Epithelial cell of esophagus (primary cell): Measurements from ENCODE around the gene TFE3.

ENCODE experiments used
- DNase-seq: peaks from one replicate; pipeline ENCODE4 v3.0.0; 2010; ENCODE audit warnings: low read depth
- H3K4me3 ChIP-seq: 2 replicates; pipeline ENCODE4 v1.5.1; 2011; ENCODE audit warnings: mild to moderate bottlenecking, low read length, control low read depth
- TF ChIP-seq, protein P1 (sequence below): IDR thresholded peaks from 2 replicates; pipeline ENCODE4 v1.5.1; 2011; ENCODE audit warnings: low read depth, mild to moderate bottlenecking, low read length, control low read depth, inconsistent platforms; ENCODE audit not compliant: insufficient read depth; ENCODE audit errors: missing control alignments

TFE3 gene

DNA sequence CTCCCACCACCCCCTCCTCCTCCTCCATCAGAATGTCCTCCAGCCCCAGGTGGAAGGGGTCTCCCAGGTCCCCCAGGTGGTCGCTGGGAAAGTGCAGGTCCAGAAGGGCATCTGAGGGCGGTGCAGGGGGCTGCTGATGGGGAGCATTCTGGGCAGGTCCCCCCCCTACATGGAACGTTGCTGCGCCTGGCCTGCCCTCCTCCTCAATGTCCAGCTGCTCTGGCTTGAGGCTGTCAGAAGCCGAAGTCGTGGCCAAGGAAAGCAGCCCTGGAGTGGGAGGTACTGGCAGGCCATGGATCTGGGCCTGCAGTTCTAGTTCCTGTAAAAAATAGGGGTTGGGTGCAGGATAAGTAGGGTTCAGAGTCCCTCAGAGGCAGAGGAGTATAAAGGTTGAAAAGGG, 12.9 kb downstream of the TFE3 start:
- DNase-seq = no peak
- no peak overlapping the region for H3K4me3 ChIP-seq
- TF ChIP-seq, protein P1, sequence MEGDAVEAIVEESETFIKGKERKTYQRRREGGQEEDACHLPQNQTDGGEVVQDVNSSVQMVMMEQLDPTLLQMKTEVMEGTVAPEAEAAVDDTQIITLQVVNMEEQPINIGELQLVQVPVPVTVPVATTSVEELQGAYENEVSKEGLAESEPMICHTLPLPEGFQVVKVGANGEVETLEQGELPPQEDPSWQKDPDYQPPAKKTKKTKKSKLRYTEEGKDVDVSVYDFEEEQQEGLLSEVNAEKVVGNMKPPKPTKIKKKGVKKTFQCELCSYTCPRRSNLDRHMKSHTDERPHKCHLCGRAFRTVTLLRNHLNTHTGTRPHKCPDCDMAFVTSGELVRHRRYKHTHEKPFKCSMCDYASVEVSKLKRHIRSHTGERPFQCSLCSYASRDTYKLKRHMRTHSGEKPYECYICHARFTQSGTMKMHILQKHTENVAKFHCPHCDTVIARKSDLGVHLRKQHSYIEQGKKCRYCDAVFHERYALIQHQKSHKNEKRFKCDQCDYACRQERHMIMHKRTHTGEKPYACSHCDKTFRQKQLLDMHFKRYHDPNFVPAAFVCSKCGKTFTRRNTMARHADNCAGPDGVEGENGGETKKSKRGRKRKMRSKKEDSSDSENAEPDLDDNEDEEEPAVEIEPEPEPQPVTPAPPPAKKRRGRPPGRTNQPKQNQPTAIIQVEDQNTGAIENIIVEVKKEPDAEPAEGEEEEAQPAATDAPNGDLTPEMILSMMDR = no peak

DNA sequence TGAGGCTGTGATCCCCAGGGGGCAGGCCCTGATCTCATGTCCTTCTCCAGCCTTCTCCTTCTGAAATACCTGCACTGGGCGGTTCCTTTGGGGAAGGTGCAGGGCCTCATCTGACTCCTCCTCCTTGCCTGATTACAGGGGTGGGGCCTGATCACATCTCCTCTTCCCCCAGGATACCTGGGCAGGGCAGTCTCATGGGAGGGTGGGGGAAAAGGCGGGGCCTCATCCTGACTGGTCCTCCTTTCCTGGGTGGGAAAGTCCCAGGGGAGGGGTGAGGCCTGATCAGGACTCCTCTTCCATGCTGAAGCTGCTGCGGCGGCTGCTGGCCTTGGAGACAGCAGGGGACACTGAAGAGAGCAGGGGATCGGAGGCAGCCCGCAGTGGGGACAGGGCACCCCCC, 13.3 kb downstream of the TFE3 start:
- DNase-seq = peak; percentile 88
- TF ChIP-seq, protein P1 = no peak

DNA sequence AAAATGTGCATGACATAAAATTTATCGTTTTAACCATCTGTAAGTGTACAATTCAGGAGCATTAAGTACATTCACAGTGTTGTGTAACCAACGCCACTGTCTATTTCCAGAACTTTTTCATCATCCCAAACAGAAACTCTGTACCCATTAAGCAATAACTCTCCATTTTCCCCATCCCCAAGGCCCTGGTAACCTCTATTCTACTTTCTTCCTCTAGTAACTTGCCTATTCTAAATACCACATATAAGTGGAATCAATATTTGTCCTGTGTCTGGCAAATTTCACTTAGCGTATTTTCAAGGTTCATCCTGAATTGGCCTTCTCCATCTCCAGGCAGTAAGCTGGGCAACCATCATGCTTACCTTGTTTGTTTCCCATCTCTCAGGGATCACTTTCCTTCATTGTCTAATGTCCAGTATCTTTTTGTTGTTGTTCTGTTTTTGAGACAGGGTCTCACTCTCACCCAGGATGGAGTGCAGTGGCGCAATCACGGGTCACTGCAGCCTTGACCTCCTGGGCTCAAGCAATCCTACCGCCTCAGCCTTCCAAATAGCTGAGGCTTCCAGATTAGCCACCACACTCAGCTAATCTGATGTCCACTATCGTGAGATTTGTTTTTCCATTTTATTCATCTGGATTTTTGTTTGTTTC, 23.4 kb downstream of the TFE3 start:
- TF ChIP-seq, protein P1 = no peak
- no peak for DNase-seq
- no peak overlapping the region for H3K4me3 ChIP-seq

More for the DNA sequence above, 13.3 kb downstream of the TFE3 start:
- no peak overlapping the region for H3K4me3 ChIP-seq

DNA sequence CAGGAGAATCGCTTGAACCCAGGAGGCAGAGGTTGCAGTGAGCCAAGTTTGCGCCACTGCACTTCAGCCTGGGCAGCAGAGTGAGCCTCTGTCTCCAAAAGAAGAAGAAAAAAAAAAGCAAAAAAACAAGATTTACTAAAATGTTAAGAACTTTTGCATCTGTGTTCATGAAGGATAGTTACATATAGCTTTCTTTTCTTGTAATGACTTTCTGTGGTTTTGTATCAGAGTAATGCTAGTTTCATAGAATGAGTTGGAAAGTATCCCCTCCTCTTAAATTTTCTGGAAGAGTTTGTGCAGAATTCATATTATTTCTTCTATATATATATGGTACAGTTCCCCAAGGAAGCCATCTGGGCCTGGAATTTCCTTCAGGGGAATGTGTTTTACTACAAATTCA, 24.1 kb downstream of the TFE3 start:
- TF ChIP-seq, protein P1 = no peak
- H3K4me3 ChIP-seq = no peak overlapping the region
- DNase-seq = no peak

DNA sequence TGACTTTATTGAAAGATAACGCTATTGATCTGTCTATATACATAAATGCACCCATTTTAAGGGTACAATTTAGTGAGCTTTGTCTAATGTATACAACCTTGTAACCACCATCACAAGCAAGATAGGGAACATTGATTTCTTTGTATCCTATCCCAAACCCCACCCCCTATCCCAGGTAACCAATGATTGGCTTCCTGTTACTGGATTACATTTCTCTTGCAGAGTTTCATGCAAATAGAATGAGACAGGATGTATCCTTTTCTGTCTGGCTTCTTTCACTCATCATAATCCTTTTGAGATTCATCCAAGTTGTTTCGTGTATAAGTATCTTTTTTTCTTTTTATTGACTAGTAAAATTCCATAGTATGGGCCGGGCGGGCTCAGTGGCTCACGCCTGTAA, 39.5 kb downstream of the TFE3 start:
- H3K4me3 ChIP-seq = no peak overlapping the region
- DNase-seq = peak; percentile 4
- TF ChIP-seq, protein P1 = no peak

DNA sequence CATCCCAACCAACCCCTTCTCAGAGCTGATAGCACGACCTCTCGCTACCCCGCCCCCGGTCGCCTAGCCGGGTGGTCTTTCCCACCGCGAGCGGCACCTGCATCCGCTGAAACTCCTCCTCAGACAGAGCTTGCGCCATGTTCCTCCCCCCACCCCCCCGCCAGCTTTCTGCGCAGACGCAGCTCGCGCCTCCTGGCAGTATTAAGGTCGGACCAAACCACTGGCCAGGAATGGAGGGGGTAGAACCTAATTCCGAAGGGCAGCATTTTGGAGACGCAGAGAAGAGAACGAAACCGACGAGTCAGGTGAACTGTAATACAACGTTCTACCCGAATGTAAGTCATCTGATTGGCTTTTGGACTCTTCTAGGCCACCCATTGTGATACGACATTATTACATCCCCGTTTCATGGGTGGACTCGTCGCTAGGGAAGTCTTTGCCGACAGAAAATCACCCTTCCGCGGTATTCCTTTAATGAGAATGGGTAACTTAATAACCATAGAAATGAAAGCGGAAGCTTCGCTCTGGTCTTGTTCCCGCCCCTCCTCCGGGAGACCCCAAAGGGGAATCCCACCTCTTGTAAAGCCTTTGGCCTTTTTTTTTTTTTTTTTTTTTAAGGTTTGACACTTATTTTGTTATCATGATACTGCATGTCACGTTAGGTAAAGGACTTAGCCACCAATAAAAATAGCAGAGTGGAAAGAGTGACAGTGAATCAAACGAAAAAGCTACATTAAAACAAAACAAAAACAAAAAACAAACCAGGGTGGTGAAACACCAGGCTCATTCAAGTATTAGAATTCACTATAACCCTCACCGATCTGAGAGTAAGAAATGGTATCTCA, 40.8 kb downstream of the TFE3 start, which contains the start of gene GRIPAP1:
Gene GRIPAP1, minus strand, starts transcription at position 174 of the 845 bp plus-strand sequence. Its CDS starts 35 bp downstream, at position 139.
- TF ChIP-seq, protein P1 = no peak
- peak; percentile 89 for DNase-seq
- H3K4me3 ChIP-seq = peak within 1 kb of the TSS; percentile 84
